GM18508 (cell line): ENCODE data around the gene FOXL2.
"Not testable (repeated sequence)": the region's sequence is repeated elsewhere in the genome, so short reads cannot be mapped to it uniquely, and the experiment has no call there.

Experiments used
- ATAC-seq: cut with Tn5 transposase; IDR thresholded peaks from one replicate; pipeline ENCODE4 v1.9.1; 2021; ENCODE audit warnings: moderate number of reproducible peaks; ENCODE audit not compliant: insufficient read depth, unreplicated experiment

Gene FOXL2

DNA sequence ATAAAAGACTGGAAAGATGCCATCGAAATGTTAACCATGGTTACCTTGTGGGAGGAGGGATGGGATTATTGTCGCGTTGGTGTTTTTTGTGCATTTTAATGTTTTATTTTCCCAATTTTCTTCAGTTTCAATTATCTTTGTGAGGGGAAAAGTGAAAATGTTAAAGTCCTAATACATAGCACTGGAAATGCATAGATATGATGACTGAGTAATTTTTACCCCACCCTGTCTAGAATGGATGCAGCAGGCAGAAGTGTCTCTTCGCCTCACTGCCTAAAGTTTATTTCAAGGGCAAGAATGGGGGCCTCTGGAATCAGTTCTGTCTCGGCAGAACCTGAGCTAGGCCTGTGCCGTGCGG is 11.5 kb downstream of the FOXL2 start:
- no peak for ATAC-seq

DNA sequence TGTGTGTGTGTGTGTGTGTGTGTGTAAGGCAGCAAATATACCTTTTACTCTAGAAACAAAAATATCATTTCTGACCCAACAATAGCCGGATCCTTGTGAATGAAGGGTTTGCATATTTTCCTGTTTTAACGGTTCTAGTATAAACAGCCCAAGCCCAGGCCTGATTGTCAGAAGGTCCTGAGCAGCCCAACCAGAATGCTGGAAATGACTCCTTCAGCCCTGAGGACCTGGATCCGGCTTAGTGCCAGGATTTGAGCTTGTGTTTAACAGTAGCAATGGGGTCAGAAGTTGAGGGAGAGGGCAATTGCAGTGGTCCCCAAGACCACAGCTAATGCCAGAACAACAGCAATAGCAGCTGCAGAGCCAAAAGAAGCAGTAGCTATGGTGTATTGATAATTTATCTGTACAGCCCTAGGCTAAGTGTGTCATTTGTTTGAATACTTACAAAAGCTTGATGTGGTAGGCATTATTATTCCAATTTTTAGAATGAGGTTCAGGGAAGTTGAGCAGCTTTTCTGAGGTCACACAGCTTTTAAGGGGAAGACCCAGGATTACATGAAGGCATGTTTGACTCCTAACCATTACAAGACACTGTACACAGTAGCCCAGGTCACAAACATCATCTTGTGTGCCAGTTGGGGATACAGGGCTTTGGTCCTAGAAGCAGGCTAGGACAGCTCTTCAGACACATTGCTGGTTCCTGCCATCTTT is 12.8 kb downstream of the FOXL2 start:
- ATAC-seq, result no peak

DNA sequence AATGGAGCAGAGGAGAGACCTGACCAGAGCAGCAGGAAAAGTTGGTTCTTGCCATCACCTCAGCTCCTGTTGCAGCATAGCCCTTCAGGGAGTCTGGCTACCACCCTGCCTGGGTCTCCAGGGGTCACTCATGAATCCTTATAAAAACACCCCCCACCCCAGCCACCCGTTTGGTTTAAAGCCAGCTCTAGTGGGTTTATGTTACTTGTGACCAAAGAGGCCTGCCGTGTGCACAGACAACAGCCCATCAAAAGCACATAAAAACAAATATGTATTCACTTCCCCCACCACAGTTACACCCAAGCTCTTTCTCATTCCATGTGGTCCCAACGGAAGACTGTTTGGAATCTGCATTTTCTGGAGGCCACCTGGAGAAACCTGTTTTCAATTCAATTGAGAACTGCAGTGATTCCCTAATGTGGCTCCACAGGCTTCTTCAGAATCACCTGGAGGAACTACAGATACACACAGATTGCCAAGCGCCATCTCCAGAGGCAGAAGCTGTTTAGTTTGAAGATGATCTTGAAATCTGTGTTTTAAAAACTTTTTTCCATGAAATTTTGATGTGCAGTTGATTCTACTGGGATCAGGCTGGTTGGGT is 13.8 kb downstream of the FOXL2 start:
- no peak for ATAC-seq

GRCh38 chr3:138928727-138929372 is 18.1 kb downstream of the FOXL2 start:
- ATAC-seq, result no peak

DNA sequence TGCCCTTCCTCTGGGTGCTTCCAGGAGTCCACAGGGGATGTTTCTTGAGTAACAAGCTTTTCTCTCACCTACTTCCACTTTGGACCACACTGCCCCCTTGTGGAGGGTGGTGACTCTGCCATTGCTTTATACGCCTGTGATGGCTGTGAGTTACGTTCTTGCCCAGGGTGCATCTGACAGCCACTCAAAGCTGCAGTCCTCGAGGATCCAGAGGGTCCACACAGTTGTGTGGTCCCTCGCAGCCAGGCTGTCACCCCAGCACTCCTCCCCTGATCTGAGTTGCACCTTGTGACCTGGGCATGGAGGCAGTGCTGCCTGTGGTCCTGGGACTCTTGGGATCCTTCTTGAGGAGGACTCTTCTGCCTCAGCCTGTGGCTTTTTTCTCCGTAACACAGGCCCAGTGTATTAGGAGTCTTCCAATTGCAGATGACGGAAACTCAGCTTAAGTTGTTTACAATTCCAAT is 23.4 kb downstream of the FOXL2 start:
- no peak for ATAC-seq

- not testable (repeated sequence) for ATAC-seq
Measured at GRCh38 chr3:138922400-138922799, 24.5 kb downstream of the FOXL2 start.

GRCh38 chr3:138921316-138922292 is 25.3 kb downstream of the FOXL2 start:
- ATAC-seq, result no peak

DNA sequence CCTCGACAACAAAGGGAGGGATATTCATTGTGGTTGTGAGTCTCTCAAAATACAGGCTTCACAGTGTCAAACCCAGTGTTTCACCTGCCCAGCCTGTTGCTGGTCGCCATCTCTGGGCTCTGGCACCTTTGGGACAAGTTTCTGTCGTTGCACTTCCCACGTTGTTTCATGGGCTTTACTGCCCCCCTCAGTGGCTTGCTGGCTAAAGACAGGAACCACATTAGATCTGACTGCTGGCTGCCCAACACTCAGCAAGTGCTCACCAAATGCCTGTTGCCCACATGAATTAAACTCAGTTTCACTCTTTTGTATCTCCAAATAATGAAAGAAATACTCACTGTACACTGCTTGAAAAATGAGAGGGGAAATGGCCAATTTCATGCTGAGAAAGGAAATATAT is 27.6 kb downstream of the FOXL2 start:
- no peak for ATAC-seq

- ATAC-seq, result no peak
Measured at GRCh38 chr3:138916824-138917223, 30.1 kb downstream of the FOXL2 start.

- ATAC-seq, result peak; percentile 51
Measured at GRCh38 chr3:138915503-138916498, 31.1 kb downstream of the FOXL2 start.

GRCh38 chr3:138914870-138915502 is 32.0 kb downstream of the FOXL2 start:
- ATAC-seq, result no peak

GRCh38 chr3:138913766-138914165 is 33.2 kb downstream of the FOXL2 start:
- no peak for ATAC-seq

DNA sequence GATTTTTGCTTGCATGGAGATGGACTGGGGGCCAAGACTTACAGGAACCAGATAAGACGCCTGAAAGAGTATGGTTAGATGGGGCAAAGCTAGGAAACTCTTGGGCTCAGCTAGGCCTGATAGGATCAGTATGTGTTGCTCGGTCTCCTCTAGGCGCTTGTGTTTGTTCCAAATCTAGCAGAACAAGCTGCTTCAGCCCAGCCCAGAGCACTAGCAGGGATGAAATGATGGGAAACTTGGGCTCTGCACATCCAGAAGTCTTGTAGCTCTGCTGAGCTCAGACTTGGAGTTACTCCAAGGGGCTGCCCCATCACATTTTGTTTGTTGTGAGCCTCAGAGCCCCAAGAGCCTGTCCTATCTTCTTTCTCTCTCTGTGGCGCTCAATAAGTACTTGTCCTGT is 34.7 kb downstream of the FOXL2 start:
- ATAC-seq, result no peak

DNA sequence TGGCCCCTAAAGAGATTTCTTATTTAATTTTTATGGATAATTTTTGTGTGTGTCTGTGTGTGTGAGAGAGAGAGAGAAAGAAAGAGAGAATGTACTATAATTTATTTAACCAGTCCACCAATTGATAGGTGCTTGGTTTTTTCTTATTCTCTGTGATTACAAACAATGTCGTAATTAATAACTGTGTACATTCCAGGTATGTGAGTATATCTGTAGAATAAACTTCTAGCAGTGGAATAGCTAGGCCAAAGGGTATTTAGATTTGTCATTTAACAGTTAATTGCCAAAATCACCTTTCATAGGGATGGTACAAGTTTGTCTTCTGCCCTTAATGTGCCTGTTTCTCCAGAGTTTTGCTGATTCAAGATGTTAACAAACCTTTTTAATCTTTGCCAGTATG is 35.3 kb downstream of the FOXL2 start:
- ATAC-seq, result no peak

- no peak for ATAC-seq
Measured at GRCh38 chr3:138909904-138910303, 37.0 kb downstream of the FOXL2 start.

GRCh38 chr3:138908846-138909245 is 38.1 kb downstream of the FOXL2 start:
- ATAC-seq, result no peak

- ATAC-seq, result no peak
Measured at GRCh38 chr3:138907539-138907938, 39.4 kb downstream of the FOXL2 start.

DNA sequence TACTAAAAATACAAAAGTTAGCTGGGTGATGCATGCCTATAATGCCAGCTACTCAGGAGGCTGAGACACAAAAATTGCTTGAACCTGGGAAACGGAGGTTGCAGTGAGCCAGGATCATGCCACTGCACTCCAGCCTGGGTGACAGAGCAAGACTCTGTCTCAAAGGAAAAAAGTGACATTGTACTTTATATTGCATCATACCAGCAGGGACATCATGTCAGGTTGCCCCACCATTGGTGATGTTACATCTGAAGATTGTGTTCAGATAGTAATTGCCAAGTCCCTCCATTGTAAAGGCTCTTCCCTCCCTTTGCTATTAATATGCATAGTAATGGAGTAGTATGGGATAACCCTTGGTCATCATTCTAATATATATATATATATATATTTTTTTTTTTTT is 44.8 kb downstream of the FOXL2 start:
- no peak for ATAC-seq

GRCh38 chr3:138901567-138901966 is 45.4 kb downstream of the FOXL2 start:
- no peak for ATAC-seq
